Dermis blood vessel endothelial cell (primary cell): ENCODE data around the gene GMPR. TPM values are rescaled to one million over a fixed set of nuclear protein-coding genes. Genes with fewer than 3 reads are reported as not detected.
A peak's percentile ranks its signal among the peaks of the same experiment; 100 is the strongest.

ENCODE experiments used
- DNase-seq: peaks from one replicate; pipeline ENCODE4 v3.0.0; 2010
- total RNA-seq: library from RNA; depleted of rRNA; stranded (reverse); fragments of >200 nt; gene quantifications from 2 replicates; pipeline ENCODE4 v1.2.3, GENCODE V29; 2014

The GMPR gene
- total RNA-seq, 1 donor from 2014 or later, result 26.0 TPM

DNA sequence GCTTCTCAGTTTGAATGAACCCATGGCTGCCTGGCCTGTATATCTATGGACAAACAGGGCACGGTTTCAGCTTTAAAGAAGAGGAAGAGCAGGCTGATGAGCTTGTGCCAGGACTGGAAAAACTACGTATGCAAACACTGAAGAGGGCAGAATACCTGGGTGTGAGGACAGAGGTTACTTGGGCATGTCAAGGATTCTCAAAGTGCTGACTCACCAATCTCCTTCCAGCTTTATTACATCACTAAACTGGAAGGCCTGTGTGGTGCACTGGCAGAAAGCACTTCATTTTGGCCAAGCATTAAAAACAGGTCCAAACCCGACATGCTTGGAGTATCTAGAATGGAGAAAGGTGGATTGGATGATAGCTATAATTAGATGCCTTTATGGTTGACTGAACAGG lies 95.2 kb downstream of the GMPR start:
- DNase-seq, result peak; percentile 14

DNA sequence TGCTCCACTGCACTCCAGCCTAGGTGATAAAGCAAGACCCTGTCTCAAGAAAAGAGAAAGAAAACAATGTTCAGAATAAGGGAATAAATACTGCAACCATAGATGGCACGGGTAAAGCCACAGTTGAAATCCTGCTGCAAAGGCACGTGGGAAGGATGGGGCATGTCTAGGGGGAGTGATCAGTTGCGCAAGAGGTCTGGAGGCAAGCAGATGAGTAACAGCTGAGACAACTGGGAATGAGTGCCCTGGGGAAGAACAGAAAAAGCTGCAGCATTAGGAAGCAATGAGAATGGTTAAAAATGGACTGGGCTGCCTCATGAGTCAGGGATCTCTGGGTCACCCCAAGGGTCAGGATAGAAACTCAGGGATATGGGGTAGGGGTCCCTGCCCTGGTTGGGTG lies 96.3 kb downstream of the GMPR start:
- no peak for DNase-seq

DNA sequence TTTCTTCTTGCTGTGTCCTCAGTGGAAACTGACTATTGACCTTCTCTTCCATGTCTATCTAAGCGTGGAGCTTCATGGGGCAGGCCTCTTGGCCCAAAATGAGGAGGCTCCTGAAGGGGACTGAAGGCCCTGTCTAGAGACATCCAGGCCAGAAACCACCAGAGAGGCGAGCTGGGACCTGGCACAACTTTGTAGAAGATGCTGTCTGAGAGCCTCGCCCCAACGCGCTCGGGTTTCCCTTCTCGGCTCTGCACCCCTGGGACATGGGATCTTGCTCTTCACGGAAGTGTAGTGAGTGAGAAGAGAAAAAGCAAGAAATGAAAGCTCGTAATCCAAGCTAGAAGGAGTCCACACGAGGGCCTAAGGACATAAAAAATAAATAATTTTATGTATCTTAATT lies 96.8 kb downstream of the GMPR start:
- DNase-seq, result no peak

GRCh38 chr6:16336056-16336818 lies 97.8 kb downstream of the GMPR start:
- peak; percentile 43 for DNase-seq

DNA sequence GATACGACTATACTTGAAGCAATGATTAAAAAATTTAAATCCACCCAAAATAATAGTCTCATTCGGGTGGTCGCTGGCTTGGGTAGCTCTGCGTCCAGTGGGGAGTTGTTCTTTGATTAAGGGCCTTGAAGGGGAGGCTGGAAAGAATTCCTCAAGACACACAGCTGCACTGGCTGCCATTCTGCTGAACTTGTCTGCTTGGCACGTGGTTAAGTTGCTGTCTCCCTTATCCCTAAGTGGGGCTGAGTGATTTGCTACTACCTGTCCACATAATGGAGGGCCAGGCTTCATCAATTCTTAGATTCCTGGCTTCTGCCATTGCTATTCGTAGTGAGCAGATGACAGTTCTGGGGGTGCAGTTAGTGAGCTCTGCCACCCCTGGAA lies 98.5 kb downstream of the GMPR start:
- no peak for DNase-seq

- peak; percentile 99 for DNase-seq
These were observed 99.0 kb downstream of the GMPR start for GRCh38 chr6:16337295-16337975.

DNA sequence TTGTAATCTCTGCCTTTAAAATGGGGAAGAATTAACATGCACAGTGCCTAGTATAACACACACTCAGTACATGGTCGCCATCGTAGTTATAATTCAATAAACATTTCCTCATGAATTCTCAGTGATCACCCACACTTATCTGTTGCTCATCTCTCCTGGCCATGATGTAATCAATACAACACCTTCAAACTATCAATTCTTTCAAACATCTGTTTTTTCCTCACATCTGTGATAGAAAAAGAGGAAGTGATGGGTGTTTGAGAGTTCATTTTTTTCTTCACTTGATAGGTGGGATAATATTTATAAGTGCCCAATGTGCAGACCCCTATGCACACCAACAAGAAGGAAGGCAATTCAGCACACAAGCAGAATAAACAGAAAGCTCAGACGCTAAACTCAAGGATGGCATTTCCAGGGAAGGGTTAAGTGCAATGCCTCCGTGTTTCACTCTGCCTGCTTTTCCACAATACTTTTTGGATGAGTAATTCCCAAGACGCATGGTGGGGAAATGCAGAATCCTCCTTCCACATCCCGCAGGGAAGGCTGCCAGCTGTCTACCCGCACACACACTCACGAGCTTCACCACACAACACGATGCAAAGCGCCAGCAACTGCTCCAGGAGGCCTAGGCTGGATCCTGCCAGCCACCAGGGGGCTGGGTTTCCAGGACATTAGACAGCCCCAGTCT lies 100.3 kb downstream of the GMPR start:
- DNase-seq, result peak; percentile 97

- no peak for DNase-seq
These were observed 100.8 kb downstream of the GMPR start for GRCh38 chr6:16339265-16339587.

- DNase-seq, result no peak
These were observed 105.2 kb downstream of the GMPR start for GRCh38 chr6:16343593-16343992.

GRCh38 chr6:16344756-16345155 lies 106.4 kb downstream of the GMPR start:
- peak; percentile 62 for DNase-seq

Other genes starting within 250 kb of the GMPR start
- 28.4 and 54.8 TPM in 2 replicates for gene MYLIP, start 109.5 kb upstream of the GMPR start, total RNA-seq